Colonic mucosa (tissue), 4 donors: ENCODE measurements around the gene PTPRQ. TPM values are rescaled to one million over a fixed set of nuclear protein-coding genes. Genes with fewer than 3 reads are reported as not detected.

Experiments
- DNase-seq: peaks from one replicate; pipeline ENCODE4 v3.0.0-alpha.2; 2020
- H3K27ac ChIP-seq: fragments of 200-600 bp; one replicate; pipeline ENCODE4 v1.8.0; 2021
- H3K27me3 ChIP-seq: fragments of 200-600 bp; one replicate; pipeline ENCODE4 v1.8.0; 2021
- H3K36me3 ChIP-seq: fragments of 200-600 bp; one replicate; pipeline ENCODE4 v1.8.0; 2021
- H3K4me1 ChIP-seq: fragments of 200-600 bp; one replicate; pipeline ENCODE4 v1.8.0; 2021; ENCODE audit warnings: mild to moderate bottlenecking
- H3K4me3 ChIP-seq: fragments of 200-600 bp; one replicate; pipeline ENCODE4 v1.8.0; 2021
- H3K9ac ChIP-seq, 2 donors: one replicate each; pipeline ENCODE4 v1.7.0; 2013; ENCODE audit warnings: control low read depth in 2 of 2, low read depth in 2 of 2, low read length in 2 of 2
- H3K9me3 ChIP-seq: fragments of 200-600 bp; one replicate; pipeline ENCODE4 v1.8.0; 2021
- CTCF ChIP-seq: fragments of 200-600 bp; IDR thresholded peaks from one replicate; pipeline ENCODE4 v1.8.0; 2022; ENCODE audit warnings: antibody characterized with exemption, mild to moderate bottlenecking
- intact Hi-C: fragments of 100-400 bp; cut with DNase I; formaldehyde crosslinking; loops from one replicate; pipeline ENCODE4 v1.14.1; 2022
- total RNA-seq, 2 donors: library from RNA; stranded (reverse); fragmentation: NEBNext Ultra II Directional in 1 of 2; extraction: Animal tissue kit (Norgen Biotek cat#: 25700) in 1 of 2; gene quantifications; one replicate each; pipeline ENCODE4 v1.2.1, GENCODE V29; 2021
- donor health status: healthy.
- donor health status: DM: no; HTN: no; CAD: no.
- donor health status: DM: no; HTN: no; CAD: no.

PTPRQ gene
- total RNA-seq, 2 donors from 2014 or later = not detected

GRCh38 chr12:80531646-80532045 lies 87.6 kb downstream of the PTPRQ start:
- intact Hi-C loops = no loop called here
- H3K27me3 ChIP-seq = no peaks in the 10 kb centered on the region
- H3K27ac ChIP-seq = no peak overlapping the region
- no peaks in the 10 kb centered on the region for H3K36me3 ChIP-seq
- no peaks in the 10 kb centered on the region for H3K9me3 ChIP-seq
- no peak overlapping the region for H3K9ac ChIP-seq
- H3K4me3 ChIP-seq = no peak overlapping the region
- TF ChIP-seq CTCF = no peak
- DNase-seq = no peak
- no peaks in the 10 kb centered on the region for H3K4me1 ChIP-seq

GRCh38 chr12:80539029-80539428 lies 95.0 kb downstream of the PTPRQ start:
- no peaks in the 10 kb centered on the region for H3K36me3 ChIP-seq
- intact Hi-C loops = no loop called here
- no peaks in the 10 kb centered on the region for H3K9me3 ChIP-seq
- no peak for DNase-seq
- no peak overlapping the region for H3K9ac ChIP-seq
- no peak for TF ChIP-seq CTCF
- no peaks in the 10 kb centered on the region for H3K4me1 ChIP-seq
- H3K4me3 ChIP-seq = no peak overlapping the region
- H3K27me3 ChIP-seq = no peaks in the 10 kb centered on the region
- H3K27ac ChIP-seq = no peak overlapping the region

- no peak for TF ChIP-seq CTCF
- DNase-seq = no peak
- intact Hi-C loops = no loop called here
- Histone ChIP-seq H3K36me3 (no peaks in the 10 kb centered on the region), H3K9me3 (no peaks in the 10 kb centered on the region), H3K9ac (no peak overlapping the region), H3K27me3 (no peaks in the 10 kb centered on the region), H3K4me1 (no peaks in the 10 kb centered on the region), H3K27ac (no peak overlapping the region), H3K4me3 (no peak overlapping the region)
Observed at GRCh38 chr12:80549298-80549697, 105.3 kb downstream of the PTPRQ start.

- Histone ChIP-seq H3K27ac (no peak overlapping the region), H3K9ac (no peak overlapping the region), H3K9me3 (no peaks in the 10 kb centered on the region), H3K36me3 (no peaks in the 10 kb centered on the region), H3K4me3 (no peak overlapping the region), H3K27me3 (no peaks in the 10 kb centered on the region), H3K4me1 (no peaks in the 10 kb centered on the region)
- peak; percentile 19 for DNase-seq
- TF ChIP-seq CTCF = no peak
- intact Hi-C loops = no loop called here
Observed at GRCh38 chr12:80551897-80552296, 107.9 kb downstream of the PTPRQ start.

GRCh38 chr12:80553316-80553715 lies 109.3 kb downstream of the PTPRQ start:
- no peak overlapping the region for H3K27ac ChIP-seq

More at GRCh38 chr12:80553316-80553715, 109.3 kb downstream of the PTPRQ start:
- TF ChIP-seq CTCF = no peak
- Histone ChIP-seq H3K27me3 (no peaks in the 10 kb centered on the region), H3K9ac (no peak overlapping the region), H3K4me1 (no peaks in the 10 kb centered on the region), H3K36me3 (no peaks in the 10 kb centered on the region), H3K9me3 (no peaks in the 10 kb centered on the region), H3K4me3 (no peak overlapping the region)
- intact Hi-C loops = no loop called here
- no peak for DNase-seq
